C4-2B (cell line): ENCODE measurements around the gene REPS1.
"Not testable (repeated sequence)": the region's sequence is repeated elsewhere in the genome, so short reads cannot be mapped to it uniquely, and the experiment has no call there.

Experiments
- H3K27ac ChIP-seq: fragments of 450-650 bp; 2 replicates; pipeline ENCODE4 v1.5.1; 2017
- CTCF ChIP-seq: fragments of 450-650 bp; conservative IDR thresholded peaks from 2 replicates; pipeline ENCODE4 v1.5.1; 2017; ENCODE audit warnings: mild to moderate bottlenecking
- ZFX ChIP-seq: fragments of 450-650 bp; IDR thresholded peaks from 2 replicates; pipeline ENCODE4 v1.6.1; 2017

The REPS1 gene

GRCh38 chr6:138945354-138945753 is 42.7 kb downstream of the REPS1 start:
- peak overlapping the region; percentile 66 for H3K27ac ChIP-seq
- peak; percentile 15 for TF ChIP-seq CTCF
- no peak for TF ChIP-seq ZFX

GRCh38 chr6:138944412-138944811 is 43.6 kb downstream of the REPS1 start:
- TF ChIP-seq ZFX (no peak), CTCF (no peak)

GRCh38 chr6:138943089-138943625 is 44.9 kb downstream of the REPS1 start:
- no peak for TF ChIP-seq CTCF
- TF ChIP-seq ZFX, result no peak
- no peak overlapping the region for H3K27ac ChIP-seq

More at GRCh38 chr6:138944412-138944811, 43.6 kb downstream of the REPS1 start:
- no peak overlapping the region for H3K27ac ChIP-seq

DNA sequence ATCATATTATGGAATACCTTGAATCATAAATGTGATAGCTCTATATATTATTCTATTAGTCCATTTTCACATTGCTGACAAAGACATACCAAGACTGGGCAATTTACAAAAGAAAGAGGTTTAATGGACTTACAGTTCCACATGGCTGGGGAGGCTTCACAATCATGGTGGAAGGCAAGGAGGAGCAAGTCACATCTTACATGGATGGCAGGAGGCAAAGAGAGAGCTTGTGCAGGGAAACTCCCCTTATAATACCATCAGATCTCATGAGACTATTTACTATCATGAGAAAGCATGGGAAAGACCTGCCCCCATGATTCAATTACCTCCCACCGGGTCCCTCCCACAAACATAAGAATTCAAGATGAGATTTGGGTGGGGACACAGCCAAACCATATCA is 51.2 kb downstream of the REPS1 start:
- H3K27ac ChIP-seq, result not testable (repeated sequence)

DNA sequence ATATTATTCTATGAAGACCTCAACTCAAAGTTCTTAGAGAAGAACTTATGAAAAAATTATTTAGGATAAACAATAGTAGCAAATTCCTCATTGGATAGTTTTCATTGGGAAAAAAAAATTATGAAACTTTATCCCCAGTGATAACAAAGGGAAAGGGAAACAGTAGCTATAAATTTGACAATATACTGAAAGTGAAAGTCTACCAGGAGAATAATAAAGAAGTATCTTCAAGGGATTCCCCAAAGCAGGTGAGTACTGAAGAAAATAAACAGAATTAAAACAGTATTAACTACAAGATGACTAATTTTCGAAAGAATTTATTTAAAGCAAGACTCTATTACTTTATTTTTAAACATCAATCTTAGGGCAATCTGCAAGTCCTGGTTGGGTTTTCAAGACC is 56.4 kb downstream of the REPS1 start:
- H3K27ac ChIP-seq, result no peak overlapping the region
- TF ChIP-seq ZFX, result no peak
- TF ChIP-seq CTCF, result no peak

GRCh38 chr6:138926579-138926978 is 61.5 kb downstream of the REPS1 start:
- H3K27ac ChIP-seq, result no peak overlapping the region
- TF ChIP-seq ZFX (no peak), CTCF (no peak)

GRCh38 chr6:138925806-138926205 is 62.2 kb downstream of the REPS1 start:
- H3K27ac ChIP-seq, result no peak overlapping the region
- TF ChIP-seq CTCF (no peak), ZFX (no peak)

- H3K27ac ChIP-seq, result no peak overlapping the region
- TF ChIP-seq CTCF (no peak), ZFX (no peak)
Observed at GRCh38 chr6:138923561-138923960, 64.5 kb downstream of the REPS1 start.
